IMR-90 (cell line): Measurements from ENCODE around the gene ELMO1. TPM values are rescaled to one million over a fixed set of nuclear protein-coding genes. Genes with fewer than 3 reads are reported as not detected.

Experiments
- ATAC-seq: fragments of 200-7000 bp; cut with Tn5 transposase; 2 replicates; pipeline ENCODE4 v1.9.1; 2020; ENCODE audit warnings: low read depth, mild to moderate bottlenecking, moderate library complexity
- BruUV-seq: library from RNA; stranded (reverse); fragments of 400-500 nt; replicated peaks from 2 replicates; lab custom pipeline; 2021; lab: Mats Ljungman, UMichigan
- CTCF ChIA-PET: fragments of 300-600 bp; formaldehyde crosslinking; extraction: SDS; loops from one replicate; lab custom pipeline; 2021; ENCODE audit warnings: antibody characterized with exemption; lab: Yijun Ruan, JAX
- POLR2A ChIA-PET: fragments of 300-600 bp; sonication (Branson Sonifier 250); formaldehyde crosslinking; loops from one replicate; lab custom pipeline; 2022; ENCODE audit warnings: antibody characterized with exemption; ENCODE audit not compliant: unreplicated experiment; lab: Charles Lee
- DNase-seq: peaks from one replicate; pipeline ENCODE4 v3.0.0; 2013
- H2AFZ ChIP-seq: replicated peaks from 2 replicates; pipeline ENCODE3; 2013; ENCODE audit warnings: low read length, mild to moderate bottlenecking; ENCODE audit not compliant: poor library complexity
- H2AK5ac ChIP-seq: 2 replicates; pipeline ENCODE4 v1.6.1; 2013; ENCODE audit warnings: low read depth, low read length, inconsistent platforms
- H2AK9ac ChIP-seq: replicated peaks from 2 replicates; pipeline ENCODE3; 2013; ENCODE audit warnings: mild to moderate bottlenecking, low read depth, low read length, moderate library complexity; ENCODE audit not compliant: poor library complexity
- H2BK120ac ChIP-seq: 2 replicates; pipeline ENCODE4 v1.6.1; 2013; ENCODE audit warnings: low read depth, low read length, inconsistent platforms
- H2BK15ac ChIP-seq: 3 replicates; pipeline ENCODE4 v1.6.1; 2013; ENCODE audit warnings: low read depth, low read length, inconsistent platforms
- H2BK20ac ChIP-seq: 2 replicates; pipeline ENCODE4 v1.6.1; 2013; ENCODE audit warnings: low read depth, mild to moderate bottlenecking, inconsistent platforms, low read length, moderate library complexity
- H2BK5ac ChIP-seq: 2 replicates; pipeline ENCODE4 v1.6.1; 2013; ENCODE audit warnings: mild to moderate bottlenecking, low read depth, low read length, inconsistent platforms; ENCODE audit not compliant: poor library complexity, severe bottlenecking
- H3K14ac ChIP-seq: replicated peaks from 2 replicates; pipeline ENCODE4 v1.6.1; 2013; ENCODE audit warnings: low read depth, low read length, inconsistent platforms
- H3K18ac ChIP-seq: 2 replicates; pipeline ENCODE4 v1.6.1; 2013; ENCODE audit warnings: low read depth, low read length, control low read depth
- H3K23ac ChIP-seq: 2 replicates; pipeline ENCODE4 v1.6.1; 2013; ENCODE audit warnings: low read depth, low read length, inconsistent platforms
- H3K27ac ChIP-seq: 2 replicates; pipeline ENCODE4 v1.5.1; 2013; ENCODE audit warnings: mild to moderate bottlenecking, control low read depth, low read length; ENCODE audit not compliant: insufficient read depth
- H3K27me3 ChIP-seq: 2 replicates; pipeline ENCODE4 v1.6.1; 2013; ENCODE audit warnings: low read length; ENCODE audit not compliant: control insufficient read depth, insufficient read depth
- H3K36me3 ChIP-seq: 2 replicates; pipeline ENCODE4 v1.6.1; 2013; ENCODE audit warnings: low read length, mixed read lengths; ENCODE audit not compliant: control insufficient read depth, insufficient read depth
- H3K4ac ChIP-seq: 2 replicates; pipeline ENCODE4 v1.6.1; 2013; ENCODE audit warnings: low read depth, low read length, inconsistent platforms
- H3K4me1 ChIP-seq: 2 replicates; pipeline ENCODE4 v1.6.1; 2013; ENCODE audit warnings: low read length, mixed read lengths; ENCODE audit not compliant: control insufficient read depth, insufficient read depth
- H3K4me2 ChIP-seq: 2 replicates; pipeline ENCODE4 v1.6.1; 2013; ENCODE audit warnings: low read depth, mild to moderate bottlenecking, control low read depth, low read length, moderate library complexity
- H3K4me3 ChIP-seq: 2 replicates; pipeline ENCODE4 v1.5.1; 2013; ENCODE audit warnings: low read depth, mild to moderate bottlenecking, control low read depth, low read length, moderate library complexity; ENCODE audit not compliant: insufficient read depth
- H3K56ac ChIP-seq: 2 replicates; pipeline ENCODE4 v1.6.1; 2013; ENCODE audit warnings: low read length, inconsistent platforms; ENCODE audit not compliant: insufficient read depth; ENCODE audit errors: extremely low read depth
- H3K79me1 ChIP-seq, 2 experiments: 2 replicates each; pipeline ENCODE4 v1.6.1; 2013; ENCODE audit warnings: low read length in 2 of 2, inconsistent platforms in 1 of 2, low read depth in 1 of 2
- H3K9ac ChIP-seq: 2 replicates; pipeline ENCODE4 v1.6.1; 2013; ENCODE audit warnings: low read depth, low read length, control low read depth
- H3K9me1 ChIP-seq: 2 replicates; pipeline ENCODE4 v1.6.1; 2013; ENCODE audit warnings: low read length, inconsistent platforms; ENCODE audit not compliant: insufficient read depth
- H3K9me3 ChIP-seq: 2 replicates; pipeline ENCODE4 v1.6.1; 2013; ENCODE audit warnings: low read length; ENCODE audit not compliant: control insufficient read depth, insufficient read depth
- H4K20me1 ChIP-seq: 2 replicates; pipeline ENCODE4 v1.6.1; 2013; ENCODE audit warnings: low read length, inconsistent platforms; ENCODE audit not compliant: insufficient read depth
- H4K5ac ChIP-seq: 2 replicates; pipeline ENCODE4 v1.6.1; 2013; ENCODE audit warnings: mild to moderate bottlenecking, low read depth, low read length, control low read depth
- H4K8ac ChIP-seq, 2 experiments: 2 replicates each; pipeline ENCODE4 v1.6.1; 2013; ENCODE audit warnings: low read depth in 2 of 2, low read length in 2 of 2, control low read depth in 1 of 2, inconsistent platforms in 1 of 2
- H4K91ac ChIP-seq: 2 replicates; pipeline ENCODE4 v1.6.1; 2013; ENCODE audit warnings: low read depth, low read length, inconsistent platforms; ENCODE audit not compliant: insufficient read depth
- BHLHE40 ChIP-seq: fragments of 150-350 bp; IDR thresholded peaks from 2 replicates; pipeline ENCODE4 v1.6.1; 2016; ENCODE audit warnings: mild to moderate bottlenecking, low read depth, low read length
- CEBPB ChIP-seq: IDR thresholded peaks from 2 replicates; pipeline ENCODE4 v1.6.1; 2012; ENCODE audit warnings: low read depth, low read length, improper control_type of control experiment
- CHD1 ChIP-seq: IDR thresholded peaks from 2 replicates; pipeline ENCODE4 v1.6.1; 2012; ENCODE audit warnings: low read depth, low read length, improper control_type of control experiment
- FOS ChIP-seq: fragments of 150-350 bp; IDR thresholded peaks from 2 replicates; pipeline ENCODE4 v1.6.1; 2016; ENCODE audit warnings: low read depth, low read length
- MAFK ChIP-seq: IDR thresholded peaks from 2 replicates; pipeline ENCODE4 v1.6.1; 2012; ENCODE audit warnings: low read depth, low read length, improper control_type of control experiment
- MAZ ChIP-seq: IDR thresholded peaks from 2 replicates; pipeline ENCODE4 v1.6.1; 2012; ENCODE audit warnings: low read depth, mild to moderate bottlenecking, low read length, improper control_type of control experiment, moderate library complexity, borderline replicate concordance
- MXI1 ChIP-seq: IDR thresholded peaks from 2 replicates; pipeline ENCODE4 v1.6.1; 2012; ENCODE audit warnings: low read depth, mild to moderate bottlenecking, low read length, moderate library complexity, borderline replicate concordance
- NFE2L2 ChIP-seq: fragments of 150-350 bp; IDR thresholded peaks from 2 replicates; pipeline ENCODE4 v1.6.1; 2016; ENCODE audit warnings: low read depth, mild to moderate bottlenecking, low read length
- POLR2A ChIP-seq: IDR thresholded peaks from 2 replicates; pipeline ENCODE4 v1.6.1; 2012; ENCODE audit warnings: mild to moderate bottlenecking, low read depth, low read length
- RAD21 ChIP-seq: IDR thresholded peaks from 2 replicates; pipeline ENCODE4 v1.6.1; 2012; ENCODE audit warnings: low read length, improper control_type of control experiment
- RCOR1 ChIP-seq: IDR thresholded peaks from 2 replicates; pipeline ENCODE4 v1.6.1; 2012; ENCODE audit warnings: mild to moderate bottlenecking, low read length, improper control_type of control experiment; ENCODE audit not compliant: insufficient replicate concordance
- RFX5 ChIP-seq: IDR thresholded peaks from 2 replicates; pipeline ENCODE4 v1.8.0; 2012; ENCODE audit warnings: low read depth, mild to moderate bottlenecking, low read length, moderate library complexity
- SMC3 ChIP-seq: fragments of 150-350 bp; IDR thresholded peaks from 2 replicates; pipeline ENCODE4 v1.6.1; 2016; ENCODE audit warnings: low read depth, mild to moderate bottlenecking, antibody characterized with exemption, low read length, moderate library complexity
- WGBS, 2 experiments: methylation state at CpG; one replicate each; pipeline versions ENCODE4 v1.1.5 to v1.1.7; 2013; ENCODE audit warnings: missing lambda C conversion rate in 2 of 2; ENCODE audit not compliant: insufficient read length in 1 of 2; ENCODE audit errors: extremely low coverage in 2 of 2; 5-methylcytosine and 5-hydroxymethylcytosine counted together
- dilution Hi-C: fragments of 300-500 bp; cut with HindIII; formaldehyde crosslinking; loops from one replicate; pipeline ENCODE4 v1.14.3; 2018; ENCODE audit warnings: low sequenced_read_pairs; ENCODE audit not compliant: unreplicated experiment
- in situ Hi-C: fragments of 300-500 bp; cut with MboI; formaldehyde crosslinking; loops from 3 replicates; pipeline ENCODE4 v1.14.3; 2019; ENCODE audit warnings: low sequenced_read_pairs, inconsistent platforms, mixed read lengths
- intact Hi-C: fragments of 100-400 bp; cut with micrococcal nuclease; formaldehyde crosslinking; loops from 2 replicates; pipeline ENCODE4 v1.10.0; 2022
- polyA plus RNA-seq, 3 experiments: library from polyadenylated mRNA; depleted of rRNA; stranded (reverse); fragments of >200 nt; gene quantifications; 2 replicates each; pipeline ENCODE4 v1.2.3, GENCODE V29; 2012; ENCODE audit warnings: low replicate concordance in 1 of 3
- total RNA-seq: library from RNA; depleted of rRNA; stranded (reverse); fragments of >200 nt; gene quantifications from 2 replicates; pipeline ENCODE4 v1.2.3, GENCODE V29; 2012
- TF ChIP-seq, protein P1 (sequence below): conservative IDR thresholded peaks from 2 replicates; pipeline ENCODE4 v1.5.1; 2012; ENCODE audit warnings: mild to moderate bottlenecking, low read depth, low read length, improper control_type of control experiment
- TF ChIP-seq, protein P2 (sequence below): fragments of 150-350 bp; IDR thresholded peaks from 2 replicates; pipeline ENCODE4 v1.6.1; 2017; ENCODE audit warnings: mild to moderate bottlenecking, antibody characterized with exemption, low read length, low read depth
- TF ChIP-seq, protein P3 (sequence below): fragments of 150-350 bp; IDR thresholded peaks from 2 replicates; pipeline ENCODE4 v1.6.1; 2016; ENCODE audit warnings: low read depth, mild to moderate bottlenecking, low read length, moderate library complexity, borderline replicate concordance

ELMO1 gene
- total and polyA plus RNA-seq, 2 of the 4 experiments (the other 2 are of a cell fraction) = 0.03 TPM; not detected in 1

DNA sequence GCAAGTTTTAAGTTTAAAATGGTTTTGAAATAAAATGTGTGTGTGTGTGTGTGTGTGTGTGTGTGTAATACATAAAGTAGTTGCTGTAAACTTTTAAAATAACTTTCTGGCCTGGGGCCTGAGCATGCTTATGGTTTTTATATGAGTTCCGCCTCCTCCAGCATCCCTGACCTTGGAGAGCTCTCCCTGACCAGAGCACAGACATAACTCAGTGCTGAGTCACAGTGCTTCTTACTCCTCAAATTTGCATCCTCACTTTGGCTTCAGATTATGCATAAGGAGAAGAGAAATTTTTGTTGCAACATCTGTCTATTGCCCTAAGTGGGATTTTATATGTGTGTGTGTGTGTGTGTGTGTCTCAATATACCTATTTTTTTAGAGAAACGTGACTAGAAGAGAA lies 200.8 kb downstream of the ELMO1 start:
- Histone ChIP-seq H3K4me1 (no peaks in the 10 kb centered on the region), H4K91ac (no peak overlapping the region), H2AK5ac (no peak overlapping the region), H3K4me2 (no peak overlapping the region), H3K4me3 (no peak overlapping the region), H3K18ac (no peak overlapping the region), H3K36me3 (no peaks in the 10 kb centered on the region), H3K27me3 (no peaks in the 10 kb centered on the region), H4K5ac (no peak overlapping the region), H4K8ac (no peak overlapping the region), H2AFZ (no peak overlapping the region), H3K9me3 (no peaks in the 10 kb centered on the region), H2BK20ac (no peak overlapping the region), H3K56ac (no peak overlapping the region), H3K9me1 (no peaks in the 10 kb centered on the region), H3K23ac (no peak overlapping the region), H2AK9ac (no peak overlapping the region), H3K79me1 (no peaks in the 10 kb centered on the region), H3K27ac (no peak overlapping the region), H3K4ac (no peak overlapping the region), H4K20me1 (no peaks in the 10 kb centered on the region), H2BK15ac (no peak overlapping the region), H3K9ac (no peak overlapping the region), H3K14ac (no peak overlapping the region), H2BK120ac (no peak overlapping the region), H2BK5ac (no peak overlapping the region)
- in situ Hi-C loops (no loop called here), intact Hi-C loops (no loop called here), dilution Hi-C loops (no loop called here)
- BruUV-seq = no TSS peak
- peak; percentile 16 for DNase-seq
- ChIA-PET CTCF (no interaction called here), POLR2A (no interaction called here)
- no peak for TF ChIP-seq NFE2L2
- no peak for TF ChIP-seq FOS
- TF ChIP-seq CHD1 = no peak
- TF ChIP-seq SMC3 = no peak
- no peak for TF ChIP-seq RFX5
- no peak for TF ChIP-seq MAZ
- TF ChIP-seq, protein P1, sequence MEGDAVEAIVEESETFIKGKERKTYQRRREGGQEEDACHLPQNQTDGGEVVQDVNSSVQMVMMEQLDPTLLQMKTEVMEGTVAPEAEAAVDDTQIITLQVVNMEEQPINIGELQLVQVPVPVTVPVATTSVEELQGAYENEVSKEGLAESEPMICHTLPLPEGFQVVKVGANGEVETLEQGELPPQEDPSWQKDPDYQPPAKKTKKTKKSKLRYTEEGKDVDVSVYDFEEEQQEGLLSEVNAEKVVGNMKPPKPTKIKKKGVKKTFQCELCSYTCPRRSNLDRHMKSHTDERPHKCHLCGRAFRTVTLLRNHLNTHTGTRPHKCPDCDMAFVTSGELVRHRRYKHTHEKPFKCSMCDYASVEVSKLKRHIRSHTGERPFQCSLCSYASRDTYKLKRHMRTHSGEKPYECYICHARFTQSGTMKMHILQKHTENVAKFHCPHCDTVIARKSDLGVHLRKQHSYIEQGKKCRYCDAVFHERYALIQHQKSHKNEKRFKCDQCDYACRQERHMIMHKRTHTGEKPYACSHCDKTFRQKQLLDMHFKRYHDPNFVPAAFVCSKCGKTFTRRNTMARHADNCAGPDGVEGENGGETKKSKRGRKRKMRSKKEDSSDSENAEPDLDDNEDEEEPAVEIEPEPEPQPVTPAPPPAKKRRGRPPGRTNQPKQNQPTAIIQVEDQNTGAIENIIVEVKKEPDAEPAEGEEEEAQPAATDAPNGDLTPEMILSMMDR = no peak
- TF ChIP-seq MXI1 = no peak
- TF ChIP-seq, protein P2, sequence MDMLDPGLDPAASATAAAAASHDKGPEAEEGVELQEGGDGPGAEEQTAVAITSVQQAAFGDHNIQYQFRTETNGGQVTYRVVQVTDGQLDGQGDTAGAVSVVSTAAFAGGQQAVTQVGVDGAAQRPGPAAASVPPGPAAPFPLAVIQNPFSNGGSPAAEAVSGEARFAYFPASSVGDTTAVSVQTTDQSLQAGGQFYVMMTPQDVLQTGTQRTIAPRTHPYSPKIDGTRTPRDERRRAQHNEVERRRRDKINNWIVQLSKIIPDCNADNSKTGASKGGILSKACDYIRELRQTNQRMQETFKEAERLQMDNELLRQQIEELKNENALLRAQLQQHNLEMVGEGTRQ = no peak
- TF ChIP-seq RCOR1 = no peak
- TF ChIP-seq CEBPB = no peak
- TF ChIP-seq RAD21 = no peak
- no peak for TF ChIP-seq POLR2A
- TF ChIP-seq BHLHE40 = no peak
- TF ChIP-seq MAFK = no peak
- TF ChIP-seq, protein P3, sequence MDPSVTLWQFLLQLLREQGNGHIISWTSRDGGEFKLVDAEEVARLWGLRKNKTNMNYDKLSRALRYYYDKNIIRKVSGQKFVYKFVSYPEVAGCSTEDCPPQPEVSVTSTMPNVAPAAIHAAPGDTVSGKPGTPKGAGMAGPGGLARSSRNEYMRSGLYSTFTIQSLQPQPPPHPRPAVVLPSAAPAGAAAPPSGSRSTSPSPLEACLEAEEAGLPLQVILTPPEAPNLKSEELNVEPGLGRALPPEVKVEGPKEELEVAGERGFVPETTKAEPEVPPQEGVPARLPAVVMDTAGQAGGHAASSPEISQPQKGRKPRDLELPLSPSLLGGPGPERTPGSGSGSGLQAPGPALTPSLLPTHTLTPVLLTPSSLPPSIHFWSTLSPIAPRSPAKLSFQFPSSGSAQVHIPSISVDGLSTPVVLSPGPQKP = no peak
- WGBS, 2 experiments = no CpG with 5 or more reads among the region's 2 CpGs
- ATAC-seq = no peak
